Coronary artery (tissue), 2 donors: Measurements from ENCODE around the gene CFAP61.

ENCODE experiments used
- DNase-seq: peaks from one replicate; pipeline ENCODE4 v3.0.0-alpha.2; 2017; ENCODE audit warnings: low spot score
- H3K27ac ChIP-seq, 2 donors: fragments of 200-600 bp; sonication (generic); one replicate each; pipeline ENCODE4 v1.5.1; 2016 to 2019
- H3K4me3 ChIP-seq: fragments of 200-600 bp; sonication (generic); 2 replicates; pipeline ENCODE4 v1.5.1; 2016; ENCODE audit warnings: mild to moderate bottlenecking, moderate library complexity
- TF ChIP-seq, protein P1 (sequence below): fragments of 200-600 bp; sonication (generic); IDR thresholded peaks from one replicate; pipeline ENCODE4 v1.5.1; 2019; ENCODE audit warnings: antibody characterized with exemption

The CFAP61 gene

GRCh38 chr20:20161611-20162010, 109.3 kb downstream of the CFAP61 start:
- H3K27ac ChIP-seq = no peak overlapping the region
- TF ChIP-seq, protein P1, sequence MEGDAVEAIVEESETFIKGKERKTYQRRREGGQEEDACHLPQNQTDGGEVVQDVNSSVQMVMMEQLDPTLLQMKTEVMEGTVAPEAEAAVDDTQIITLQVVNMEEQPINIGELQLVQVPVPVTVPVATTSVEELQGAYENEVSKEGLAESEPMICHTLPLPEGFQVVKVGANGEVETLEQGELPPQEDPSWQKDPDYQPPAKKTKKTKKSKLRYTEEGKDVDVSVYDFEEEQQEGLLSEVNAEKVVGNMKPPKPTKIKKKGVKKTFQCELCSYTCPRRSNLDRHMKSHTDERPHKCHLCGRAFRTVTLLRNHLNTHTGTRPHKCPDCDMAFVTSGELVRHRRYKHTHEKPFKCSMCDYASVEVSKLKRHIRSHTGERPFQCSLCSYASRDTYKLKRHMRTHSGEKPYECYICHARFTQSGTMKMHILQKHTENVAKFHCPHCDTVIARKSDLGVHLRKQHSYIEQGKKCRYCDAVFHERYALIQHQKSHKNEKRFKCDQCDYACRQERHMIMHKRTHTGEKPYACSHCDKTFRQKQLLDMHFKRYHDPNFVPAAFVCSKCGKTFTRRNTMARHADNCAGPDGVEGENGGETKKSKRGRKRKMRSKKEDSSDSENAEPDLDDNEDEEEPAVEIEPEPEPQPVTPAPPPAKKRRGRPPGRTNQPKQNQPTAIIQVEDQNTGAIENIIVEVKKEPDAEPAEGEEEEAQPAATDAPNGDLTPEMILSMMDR = no peak
- H3K4me3 ChIP-seq = no peak overlapping the region
- no peak for DNase-seq

DNA sequence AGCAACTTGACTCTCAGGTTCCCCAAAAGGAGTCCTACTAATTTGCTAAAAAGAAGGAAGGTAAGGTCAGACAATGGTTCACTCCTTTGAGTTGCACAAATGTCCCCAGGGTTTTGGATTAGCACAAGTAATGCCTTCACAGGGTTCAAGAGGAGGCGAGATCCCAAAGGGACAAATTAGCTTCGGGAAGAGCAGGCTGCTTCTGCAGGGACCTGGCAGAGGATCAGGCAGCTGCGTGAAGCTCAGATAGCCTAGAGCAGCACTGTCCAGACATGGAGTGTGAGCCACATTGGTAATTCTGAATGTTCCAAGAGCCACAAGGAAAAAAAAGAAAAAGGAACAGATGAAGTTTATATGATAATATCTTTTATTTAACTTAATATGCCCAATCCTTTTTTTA, 115.4 kb downstream of the CFAP61 start:
- DNase-seq = no peak
- H3K27ac ChIP-seq = no peak overlapping the region
- H3K4me3 ChIP-seq = no peak overlapping the region
- TF ChIP-seq, protein P1 = no peak

DNA sequence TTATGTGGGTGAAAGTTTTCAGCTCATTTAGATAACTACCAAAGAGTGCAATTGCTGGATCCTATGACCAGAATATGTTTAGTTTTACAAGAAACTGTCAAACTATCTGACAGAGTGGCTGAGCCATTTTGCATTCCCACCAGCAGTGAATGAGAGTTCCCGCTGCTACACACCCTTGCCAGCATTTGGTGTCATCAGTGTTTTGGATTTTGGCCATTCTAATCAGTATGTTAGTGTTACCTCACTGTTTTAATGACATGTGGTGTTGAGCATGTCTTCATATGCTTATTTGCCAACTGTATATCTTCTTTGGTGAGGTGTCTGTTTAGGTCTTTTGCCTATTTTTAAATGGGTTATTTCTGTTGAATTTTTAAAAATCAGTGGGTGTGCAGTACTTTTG, 120.9 kb downstream of the CFAP61 start:
- Histone ChIP-seq H3K27ac (no peak overlapping the region), H3K4me3 (no peak overlapping the region)
- TF ChIP-seq, protein P1 = no peak
- no peak for DNase-seq

DNA sequence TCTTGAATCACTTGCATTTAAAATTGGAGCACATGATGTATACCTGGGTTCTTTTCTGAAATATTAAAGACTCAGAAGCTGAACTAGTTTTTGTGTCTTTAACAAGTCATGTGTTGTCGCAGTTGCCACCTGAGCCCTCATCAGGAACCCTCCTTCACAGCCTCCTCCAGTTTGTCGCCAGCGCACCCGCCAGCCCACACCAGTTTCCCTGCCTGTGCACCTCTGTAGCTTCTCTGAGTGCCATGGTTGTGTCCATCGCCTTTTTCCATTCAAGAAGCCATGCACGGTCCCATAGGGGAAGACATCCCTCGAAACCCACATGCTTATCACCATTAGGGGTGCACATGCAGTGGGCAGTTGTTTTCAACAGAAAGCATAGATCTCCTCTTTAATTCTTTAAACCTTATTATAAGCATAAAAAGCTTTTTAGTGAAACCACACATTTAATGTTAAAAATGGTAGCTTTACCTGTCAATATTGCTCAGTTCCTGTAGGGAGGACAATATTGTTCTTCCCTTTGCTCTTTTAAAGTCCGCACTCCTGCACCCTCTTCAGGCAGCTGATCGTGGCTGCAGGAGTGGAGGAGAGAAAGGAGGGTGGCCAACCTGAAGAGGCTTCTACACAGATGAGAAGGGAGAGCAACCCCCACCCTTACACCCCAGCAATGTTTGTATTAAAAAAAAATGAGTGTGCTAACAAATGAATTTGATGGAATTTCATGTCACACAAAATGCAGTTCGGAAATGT, 121.9 kb downstream of the CFAP61 start:
- DNase-seq = no peak
- TF ChIP-seq, protein P1 = no peak
- no peak overlapping the region for H3K4me3 ChIP-seq
- H3K27ac ChIP-seq = no peak overlapping the region

DNA sequence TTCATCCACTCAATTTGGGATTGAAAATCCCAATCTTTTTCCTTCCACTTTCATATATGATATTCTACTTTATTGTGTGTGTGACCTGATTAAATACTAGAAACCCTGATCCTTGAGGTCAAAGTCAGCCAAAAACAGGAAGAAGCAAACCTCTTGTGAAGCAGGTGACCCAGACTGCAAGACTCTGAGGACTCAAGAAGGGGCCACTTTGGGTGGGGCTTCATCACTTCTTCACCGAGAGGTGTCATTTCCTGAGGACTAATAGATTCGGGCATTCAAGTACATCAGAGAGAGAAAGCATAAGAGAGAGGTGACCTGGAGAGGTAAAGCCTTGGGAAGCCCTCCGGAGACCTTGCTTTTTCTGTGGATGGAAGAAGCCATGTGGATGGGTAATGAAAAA, 129.0 kb downstream of the CFAP61 start:
- Histone ChIP-seq H3K4me3 (no peak overlapping the region), H3K27ac (no peak overlapping the region)
- no peak for DNase-seq
- TF ChIP-seq, protein P1 = no peak

GRCh38 chr20:20184149-20184548, 131.8 kb downstream of the CFAP61 start:
- Histone ChIP-seq H3K4me3 (no peak overlapping the region), H3K27ac (no peak overlapping the region)
- TF ChIP-seq, protein P1 = no peak
- no peak for DNase-seq

DNA sequence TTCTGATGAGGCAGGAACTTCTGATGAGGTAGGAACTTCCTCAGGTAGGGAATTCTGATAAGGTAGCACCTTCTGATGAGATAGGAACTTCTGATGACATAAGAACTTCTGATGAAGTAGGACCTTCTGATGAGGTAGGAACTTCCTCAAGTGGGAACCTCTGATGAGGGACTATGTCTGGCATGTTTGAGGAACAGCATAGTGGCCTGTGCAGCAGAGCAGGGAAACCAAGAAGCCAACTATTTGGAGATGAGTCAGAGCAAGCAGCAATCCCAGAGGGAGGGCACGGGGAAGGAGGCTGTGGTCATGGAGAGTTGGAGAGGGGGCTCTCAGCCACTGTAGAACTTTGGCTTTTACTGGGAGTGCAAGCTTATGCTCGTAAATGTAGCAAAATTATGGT, 132.4 kb downstream of the CFAP61 start:
- Histone ChIP-seq H3K27ac (no peak overlapping the region), H3K4me3 (no peak overlapping the region)
- TF ChIP-seq, protein P1 = no peak
- DNase-seq = no peak
